HepG2 (cell line): ENCODE results near the gene EXOC7. TPM values are rescaled to one million over a fixed set of nuclear protein-coding genes. Genes with fewer than 3 reads are reported as not detected.

ENCODE experiments used
- AGO2 ChIP-seq: fragments of 200-400 bp; formaldehyde crosslinking; optimal IDR thresholded peaks from 2 replicates; pipeline ENCODE3; 2017; ENCODE audit warnings: mild to moderate bottlenecking, low read depth, low read length, moderate library complexity
- ARNT2 ChIP-seq: sonication (generic); formaldehyde crosslinking; IDR thresholded peaks from 2 replicates; pipeline ENCODE4 v1.8.0; 2022; ENCODE audit warnings: mild to moderate bottlenecking, low read depth, missing genetic modification reagents, moderate library complexity
- GATAD1 ChIP-seq: IDR thresholded peaks from 2 replicates; pipeline ENCODE4 v1.6.1; 2016; ENCODE audit warnings: missing genetic modification reagents, missing compliant biosample characterization
- HNRNPH1 ChIP-seq: fragments of 200-400 bp; formaldehyde crosslinking; optimal IDR thresholded peaks from 2 replicates; pipeline ENCODE3; 2017; ENCODE audit warnings: mild to moderate bottlenecking, low read depth, low read length
- HOXA3 ChIP-seq: sonication (generic); formaldehyde crosslinking; IDR thresholded peaks from 2 replicates; pipeline ENCODE4 v1.5.0; 2020; ENCODE audit warnings: missing genetic modification reagents
- HOXA7 ChIP-seq: sonication (generic); formaldehyde crosslinking; IDR thresholded peaks from 2 replicates; pipeline ENCODE4 v1.8.1; 2022; ENCODE audit warnings: mild to moderate bottlenecking, missing genetic modification reagents, moderate library complexity
- IRF2 ChIP-seq: IDR thresholded peaks from 2 replicates; pipeline ENCODE4 v1.6.1; 2018; ENCODE audit warnings: missing genetic modification reagents, missing compliant biosample characterization
- NFRKB ChIP-seq: fragments of 450-650 bp; IDR thresholded peaks from 2 replicates; pipeline ENCODE4 v1.6.1; 2017
- ZC3H13 ChIP-seq: sonication (generic); formaldehyde crosslinking; IDR thresholded peaks from 2 replicates; pipeline ENCODE4 v1.8.1; 2023; ENCODE audit warnings: mild to moderate bottlenecking, missing genetic modification reagents, moderate library complexity
- ZFP1 ChIP-seq: IDR thresholded peaks from 2 replicates; pipeline ENCODE4 v1.6.1; 2016
- ZFP90 ChIP-seq: sonication (generic); formaldehyde crosslinking; IDR thresholded peaks from 2 replicates; pipeline ENCODE4 v1.8.0; 2022; ENCODE audit warnings: missing genetic modification reagents, mild to moderate bottlenecking, inconsistent platforms, borderline replicate concordance
- ZNF143 ChIP-seq: sonication (generic); formaldehyde crosslinking; IDR thresholded peaks from 2 replicates; pipeline ENCODE4 v1.4.0; 2020; ENCODE audit warnings: missing genetic modification reagents
- ZNF496 ChIP-seq: sonication (generic); formaldehyde crosslinking; IDR thresholded peaks from 2 replicates; pipeline ENCODE4 v1.8.1; 2023; ENCODE audit warnings: mild to moderate bottlenecking, moderate library complexity, missing genetic modification reagents; ENCODE audit not compliant: insufficient replicate concordance
- ZNF558 ChIP-seq: sonication (generic); formaldehyde crosslinking; IDR thresholded peaks from 2 replicates; pipeline ENCODE4 v1.9.0; 2022; ENCODE audit warnings: mild to moderate bottlenecking, missing genetic modification reagents, borderline replicate concordance
- ZNF562 ChIP-seq: sonication (generic); formaldehyde crosslinking; IDR thresholded peaks from 2 replicates; pipeline ENCODE4 v1.8.0; 2022; ENCODE audit warnings: missing genetic modification reagents, borderline replicate concordance
- ZNF674 ChIP-seq: sonication (generic); formaldehyde crosslinking; IDR thresholded peaks from 2 replicates; pipeline ENCODE4 v1.5.0; 2020; ENCODE audit warnings: low read depth, mild to moderate bottlenecking, missing genetic modification reagents
- polyA plus RNA-seq, 8 experiments: library from polyadenylated mRNA; depleted of rRNA in 3 of 8; stranded (reverse) in 7 of 8; unstranded in 1 of 8; fragments of >200 nt; fragmentation: Illumina TruSeq in 4 of 8; extraction: Trizol in 4 of 8; gene quantifications; 2 replicates each; pipeline versions ENCODE4 v1.2.1 to v1.2.3, GENCODE V29; 2011 to 2016; ENCODE audit warnings: low read depth in 4 of 8, missing spikeins in 1 of 8, mixed read lengths in 1 of 8; ENCODE audit not compliant: insufficient read depth in 1 of 8
- total RNA-seq, 5 experiments: library from RNA; depleted of rRNA; stranded (reverse); fragments of >200 nt; fragmentation: Illumina TruSeq; extraction: Trizol; gene quantifications; 2 replicates each; pipeline ENCODE4 v1.2.3, GENCODE V29; 2016; ENCODE audit warnings: low read depth in 1 of 5
- TF ChIP-seq, protein P1 (sequence below): IDR thresholded peaks from 2 replicates; pipeline ENCODE4 v1.6.1; 2018; ENCODE audit warnings: missing genetic modification reagents
- TF ChIP-seq, protein P2 (sequence below): sonication (generic); formaldehyde crosslinking; conservative IDR thresholded peaks from 2 replicates; pipeline ENCODE4 v1.8.0; 2022; ENCODE audit warnings: missing genetic modification reagents
- TF ChIP-seq, protein P3 (sequence below): sonication (generic); formaldehyde crosslinking; IDR thresholded peaks from 2 replicates; pipeline ENCODE4 v1.5.0; 2020; ENCODE audit warnings: missing genetic modification reagents, mild to moderate bottlenecking, borderline replicate concordance
- TF ChIP-seq, protein P4 (sequence below): sonication (generic); formaldehyde crosslinking; IDR thresholded peaks from 2 replicates; pipeline ENCODE4 v1.5.1; 2020; ENCODE audit warnings: mild to moderate bottlenecking, missing genetic modification reagents, moderate library complexity

Gene EXOC7
- total and polyA plus RNA-seq, 2 of the 13 experiments (the other 11 are each of a cell fraction or from before 2014, with no cell fraction given), result 86.9 to 116 TPM

DNA sequence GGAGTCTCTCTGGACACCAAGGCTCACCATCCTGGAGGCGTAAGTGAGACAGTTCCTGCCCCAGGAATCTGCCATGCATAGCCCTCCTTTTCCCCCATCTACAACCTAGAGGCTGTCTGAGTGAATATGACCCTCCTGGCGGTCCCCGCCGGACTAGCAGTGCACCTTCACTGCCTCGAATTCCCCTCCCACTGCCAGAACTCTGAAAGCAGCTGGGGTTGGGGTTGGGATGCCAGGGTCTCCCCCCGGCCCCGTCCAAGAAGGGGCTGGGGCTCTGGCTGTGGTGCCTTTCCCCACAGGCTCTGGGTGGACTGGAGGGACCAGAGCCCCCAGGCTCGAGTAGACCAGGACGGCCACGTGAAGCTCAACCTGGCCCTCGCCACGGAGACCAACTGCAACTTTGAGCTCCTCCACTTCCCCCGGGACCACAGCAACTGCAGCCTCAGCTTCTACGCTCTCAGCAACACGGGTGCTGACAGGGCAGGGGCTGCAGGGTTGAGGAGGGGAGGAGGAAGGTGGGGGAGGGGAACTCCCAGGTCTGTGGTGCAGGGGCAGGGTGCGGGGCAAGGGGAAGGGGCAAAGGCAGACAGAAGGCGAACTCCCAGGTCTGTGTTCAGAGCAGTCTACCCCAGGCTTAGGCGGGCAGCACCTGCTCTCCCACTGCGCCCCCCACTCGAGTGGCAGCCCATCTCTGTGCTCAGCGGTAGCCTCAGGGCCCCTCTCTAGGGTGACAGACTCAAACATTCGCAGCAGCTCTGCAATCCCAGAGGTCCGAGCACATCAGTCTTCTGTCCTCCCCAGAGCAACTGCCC lies 23.4 kb downstream of the EXOC7 start (continued):
- TF ChIP-seq ZNF674 (CRISPR knock-in tag) (no peak), ZNF558 (CRISPR knock-in tag) (0 out of 2 replicates have a peak, but pooled peaks have one; percentile 62), ZNF496 (CRISPR knock-in tag) (no peak), GATAD1 (0 out of 2 replicates have a peak, but pooled peaks have one; percentile 22), ZFP1 (no peak), IRF2 (CRISPR knock-in tag) (peak; percentile 49; the same call in 1 of the 2 replicates), HOXA7 (CRISPR knock-in tag) (0 out of 2 replicates have a peak, but pooled peaks have one; percentile 65), ARNT2 (CRISPR knock-in tag) (0 out of 2 replicates have a peak, but pooled peaks have one; percentile 33), AGO2 (peak; percentile 98), ZFP90 (CRISPR knock-in tag) (no peak), HNRNPH1 (peak; percentile 23), ZNF143 (CRISPR knock-in tag) (0 out of 2 replicates have a peak, but pooled peaks have one; percentile 16), ZNF562 (CRISPR knock-in tag) (0 out of 2 replicates have a peak, but pooled peaks have one; percentile 37), NFRKB (no peak), ZC3H13 (CRISPR knock-in tag) (peak; percentile 31; the same call in 1 of the 2 replicates), HOXA3 (0 out of 2 replicates have a peak, but pooled peaks have one; percentile 5)
- TF ChIP-seq, protein P1, sequence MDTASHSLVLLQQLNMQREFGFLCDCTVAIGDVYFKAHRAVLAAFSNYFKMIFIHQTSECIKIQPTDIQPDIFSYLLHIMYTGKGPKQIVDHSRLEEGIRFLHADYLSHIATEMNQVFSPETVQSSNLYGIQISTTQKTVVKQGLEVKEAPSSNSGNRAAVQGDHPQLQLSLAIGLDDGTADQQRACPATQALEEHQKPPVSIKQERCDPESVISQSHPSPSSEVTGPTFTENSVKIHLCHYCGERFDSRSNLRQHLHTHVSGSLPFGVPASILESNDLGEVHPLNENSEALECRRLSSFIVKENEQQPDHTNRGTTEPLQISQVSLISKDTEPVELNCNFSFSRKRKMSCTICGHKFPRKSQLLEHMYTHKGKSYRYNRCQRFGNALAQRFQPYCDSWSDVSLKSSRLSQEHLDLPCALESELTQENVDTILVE (CRISPR knock-in tag), result no peak
- TF ChIP-seq, protein P2, sequence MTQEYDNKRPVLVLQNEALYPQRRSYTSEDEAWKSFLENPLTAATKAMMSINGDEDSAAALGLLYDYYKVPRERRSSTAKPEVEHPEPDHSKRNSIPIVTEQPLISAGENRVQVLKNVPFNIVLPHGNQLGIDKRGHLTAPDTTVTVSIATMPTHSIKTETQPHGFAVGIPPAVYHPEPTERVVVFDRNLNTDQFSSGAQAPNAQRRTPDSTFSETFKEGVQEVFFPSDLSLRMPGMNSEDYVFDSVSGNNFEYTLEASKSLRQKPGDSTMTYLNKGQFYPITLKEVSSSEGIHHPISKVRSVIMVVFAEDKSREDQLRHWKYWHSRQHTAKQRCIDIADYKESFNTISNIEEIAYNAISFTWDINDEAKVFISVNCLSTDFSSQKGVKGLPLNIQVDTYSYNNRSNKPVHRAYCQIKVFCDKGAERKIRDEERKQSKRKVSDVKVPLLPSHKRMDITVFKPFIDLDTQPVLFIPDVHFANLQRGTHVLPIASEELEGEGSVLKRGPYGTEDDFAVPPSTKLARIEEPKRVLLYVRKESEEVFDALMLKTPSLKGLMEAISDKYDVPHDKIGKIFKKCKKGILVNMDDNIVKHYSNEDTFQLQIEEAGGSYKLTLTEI (CRISPR knock-in tag), result no peak
- TF ChIP-seq, protein P3, sequence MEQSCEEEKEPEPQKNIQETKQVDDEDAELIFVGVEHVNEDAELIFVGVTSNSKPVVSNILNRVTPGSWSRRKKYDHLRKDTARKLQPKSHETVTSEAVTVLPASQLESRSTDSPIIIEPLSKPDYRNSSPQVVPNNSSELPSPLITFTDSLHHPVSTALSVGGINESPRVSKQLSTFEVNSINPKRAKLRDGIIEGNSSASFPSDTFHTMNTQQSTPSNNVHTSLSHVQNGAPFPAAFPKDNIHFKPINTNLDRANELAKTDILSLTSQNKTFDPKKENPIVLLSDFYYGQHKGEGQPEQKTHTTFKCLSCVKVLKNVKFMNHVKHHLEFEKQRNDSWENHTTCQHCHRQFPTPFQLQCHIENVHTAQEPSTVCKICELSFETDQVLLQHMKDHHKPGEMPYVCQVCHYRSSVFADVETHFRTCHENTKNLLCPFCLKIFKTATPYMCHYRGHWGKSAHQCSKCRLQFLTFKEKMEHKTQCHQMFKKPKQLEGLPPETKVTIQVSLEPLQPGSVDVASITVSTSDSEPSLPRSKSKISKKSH (CRISPR knock-in tag), result peak; percentile 90; the same call in 1 of the 2 replicates
- TF ChIP-seq, protein P4, sequence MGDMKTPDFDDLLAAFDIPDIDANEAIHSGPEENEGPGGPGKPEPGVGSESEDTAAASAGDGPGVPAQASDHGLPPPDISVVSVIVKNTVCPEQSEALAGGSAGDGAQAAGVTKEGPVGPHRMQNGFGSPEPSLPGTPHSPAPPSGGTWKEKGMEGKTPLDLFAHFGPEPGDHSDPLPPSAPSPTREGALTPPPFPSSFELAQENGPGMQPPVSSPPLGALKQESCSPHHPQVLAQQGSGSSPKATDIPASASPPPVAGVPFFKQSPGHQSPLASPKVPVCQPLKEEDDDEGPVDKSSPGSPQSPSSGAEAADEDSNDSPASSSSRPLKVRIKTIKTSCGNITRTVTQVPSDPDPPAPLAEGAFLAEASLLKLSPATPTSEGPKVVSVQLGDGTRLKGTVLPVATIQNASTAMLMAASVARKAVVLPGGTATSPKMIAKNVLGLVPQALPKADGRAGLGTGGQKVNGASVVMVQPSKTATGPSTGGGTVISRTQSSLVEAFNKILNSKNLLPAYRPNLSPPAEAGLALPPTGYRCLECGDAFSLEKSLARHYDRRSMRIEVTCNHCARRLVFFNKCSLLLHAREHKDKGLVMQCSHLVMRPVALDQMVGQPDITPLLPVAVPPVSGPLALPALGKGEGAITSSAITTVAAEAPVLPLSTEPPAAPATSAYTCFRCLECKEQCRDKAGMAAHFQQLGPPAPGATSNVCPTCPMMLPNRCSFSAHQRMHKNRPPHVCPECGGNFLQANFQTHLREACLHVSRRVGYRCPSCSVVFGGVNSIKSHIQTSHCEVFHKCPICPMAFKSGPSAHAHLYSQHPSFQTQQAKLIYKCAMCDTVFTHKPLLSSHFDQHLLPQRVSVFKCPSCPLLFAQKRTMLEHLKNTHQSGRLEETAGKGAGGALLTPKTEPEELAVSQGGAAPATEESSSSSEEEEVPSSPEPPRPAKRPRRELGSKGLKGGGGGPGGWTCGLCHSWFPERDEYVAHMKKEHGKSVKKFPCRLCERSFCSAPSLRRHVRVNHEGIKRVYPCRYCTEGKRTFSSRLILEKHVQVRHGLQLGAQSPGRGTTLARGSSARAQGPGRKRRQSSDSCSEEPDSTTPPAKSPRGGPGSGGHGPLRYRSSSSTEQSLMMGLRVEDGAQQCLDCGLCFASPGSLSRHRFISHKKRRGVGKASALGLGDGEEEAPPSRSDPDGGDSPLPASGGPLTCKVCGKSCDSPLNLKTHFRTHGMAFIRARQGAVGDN, result peak; percentile 13; the same call in 1 of the 2 replicates
